HG02938 (cell line): ENCODE measurements around the gene CD93.

Source experiments
- ATAC-seq: cut with Tn5 transposase; IDR thresholded peaks from one replicate; pipeline ENCODE4 v1.9.1; 2021; ENCODE audit warnings: mild to moderate bottlenecking, moderate library complexity; ENCODE audit not compliant: unreplicated experiment

The CD93 gene

DNA sequence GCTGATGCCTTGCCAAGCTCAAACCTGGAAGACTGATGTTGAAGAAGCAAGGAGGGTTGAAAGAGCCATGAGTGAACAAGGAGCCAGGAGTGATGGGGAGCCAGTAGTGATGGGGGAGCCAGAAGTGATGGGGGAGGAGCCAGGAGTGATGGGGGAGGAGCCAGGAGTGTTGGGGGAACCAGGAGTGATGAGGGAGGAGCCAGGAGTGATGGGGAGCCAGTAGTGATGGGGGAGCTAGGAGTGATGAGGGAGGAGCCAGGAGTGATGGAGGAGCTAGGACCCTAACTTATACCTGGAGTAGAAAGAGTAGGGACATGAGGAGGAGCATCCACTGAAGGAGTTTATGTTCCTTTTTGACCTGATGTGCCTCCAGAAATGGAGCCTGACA, 14.6 kb upstream of the CD93 start:
- ATAC-seq, result no peak

DNA sequence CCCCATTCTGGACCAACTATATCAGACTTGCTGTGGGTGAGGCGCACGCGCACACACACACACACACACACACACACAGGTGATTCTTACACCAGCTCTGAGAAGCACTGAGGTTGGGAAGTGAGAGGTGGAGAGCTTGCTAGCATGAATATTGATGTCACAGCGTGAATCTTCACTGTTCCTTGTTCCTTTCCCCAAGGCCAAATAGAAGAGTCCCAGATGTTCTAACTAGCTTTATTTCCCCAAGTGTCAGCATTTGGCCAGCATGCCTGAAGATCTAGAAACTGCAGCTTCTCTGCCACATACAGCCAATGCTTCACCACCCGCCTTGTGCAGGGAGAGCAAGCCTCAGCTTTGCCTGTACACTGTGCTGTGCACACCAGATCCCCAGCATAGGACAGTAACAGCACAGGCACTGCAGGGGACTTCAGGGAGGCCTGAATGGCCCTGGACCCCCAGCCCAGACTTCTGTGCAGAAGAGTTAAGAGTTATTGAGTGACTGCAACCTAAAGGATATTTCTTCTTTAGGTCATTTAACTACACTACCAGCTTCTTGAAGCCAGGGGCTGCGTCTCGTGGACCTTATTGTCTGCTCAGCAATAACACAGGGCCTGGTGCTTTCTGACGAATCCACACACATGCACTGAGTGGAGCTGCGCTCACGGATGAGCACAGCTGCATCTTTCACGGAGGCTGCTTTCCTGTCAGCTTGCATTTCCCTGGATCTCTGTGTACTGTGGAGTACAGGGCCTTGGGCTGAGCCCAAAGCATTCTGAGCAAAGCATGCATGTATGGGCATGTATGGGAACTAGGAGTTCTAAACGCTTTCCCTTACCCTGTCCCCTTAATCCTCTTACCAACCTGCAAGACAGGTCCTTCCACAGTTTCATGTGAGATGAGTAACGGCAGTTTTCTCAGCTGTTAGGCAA, 13.9 kb upstream of the CD93 start:
- ATAC-seq, result no peak

DNA sequence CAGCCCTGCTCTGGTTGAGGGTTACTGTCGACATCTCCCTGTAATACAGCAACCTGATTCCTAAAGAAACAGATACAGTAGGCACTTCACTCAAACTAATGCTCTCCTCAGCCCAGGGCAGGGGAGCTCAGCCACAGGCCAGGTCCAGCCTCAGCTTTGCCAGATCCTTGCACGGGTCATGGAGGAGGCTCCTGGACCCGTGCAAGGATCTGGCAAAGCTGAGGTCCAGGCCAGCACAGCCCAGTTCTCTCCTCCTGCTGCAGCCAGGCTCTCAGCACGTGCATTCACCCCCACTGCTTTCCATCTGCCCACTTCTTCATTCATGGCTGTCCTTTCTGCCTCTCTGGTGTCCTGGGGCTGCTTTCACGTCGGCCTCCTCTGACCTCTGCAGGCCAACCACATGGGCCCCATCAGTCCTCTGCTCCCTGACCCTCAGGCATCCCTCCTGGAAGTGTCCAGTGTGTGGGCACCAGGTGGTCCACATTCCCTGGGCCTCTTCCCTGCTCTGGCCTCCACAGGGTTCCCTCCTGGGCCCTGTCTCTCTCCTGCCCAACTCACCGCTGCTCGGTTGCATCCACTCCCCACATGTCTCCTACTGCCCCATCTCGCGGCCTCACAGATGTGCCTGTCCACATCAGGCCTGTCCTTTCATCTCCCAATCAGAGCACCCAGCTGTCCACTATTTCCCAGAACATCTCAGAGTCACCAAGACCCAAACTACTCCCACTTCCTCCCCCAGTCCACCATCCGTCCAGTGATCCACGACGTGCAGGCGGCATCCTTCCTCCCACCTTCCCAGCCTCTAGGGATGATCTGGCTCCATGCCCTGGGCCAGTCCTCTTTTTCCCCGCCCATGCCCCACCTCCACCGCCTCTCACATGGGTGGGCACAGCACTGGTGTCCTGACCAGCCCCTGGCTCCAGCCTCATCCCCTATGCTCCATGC, 11.8 kb upstream of the CD93 start:
- ATAC-seq, result no peak

DNA sequence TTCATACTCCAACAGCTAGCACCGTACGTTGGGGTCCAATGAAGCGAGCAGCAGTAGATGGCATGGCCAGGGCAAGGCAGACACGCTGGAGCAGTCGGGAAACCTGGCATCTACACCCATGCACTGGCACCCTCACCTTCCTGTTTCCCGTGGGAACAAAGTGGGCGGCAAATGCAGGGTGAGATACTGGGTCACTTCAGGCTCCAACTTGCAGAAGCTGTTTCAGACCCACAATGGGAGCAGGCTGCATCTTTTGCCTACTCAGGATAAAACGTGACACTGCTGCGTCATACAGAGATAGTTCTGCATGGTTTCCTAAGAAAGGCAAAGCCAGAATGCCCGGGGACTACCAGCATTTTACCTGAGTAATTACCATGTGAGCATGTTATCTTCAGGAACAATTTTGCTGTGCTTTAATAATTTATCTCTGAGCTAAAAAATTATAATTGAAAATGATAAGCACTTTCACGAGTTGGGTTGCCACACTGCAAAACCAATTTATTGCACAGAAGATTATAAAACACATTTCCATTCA, 10.9 kb upstream of the CD93 start:
- ATAC-seq, result no peak

- no peak for ATAC-seq
Observed at GRCh38 chr20:23096097-23096496, 10.0 kb upstream of the CD93 start.

GRCh38 chr20:23095499-23095898, 9.4 kb upstream of the CD93 start:
- ATAC-seq, result no peak

GRCh38 chr20:23094927-23095326, 8.8 kb upstream of the CD93 start:
- ATAC-seq, result no peak

DNA sequence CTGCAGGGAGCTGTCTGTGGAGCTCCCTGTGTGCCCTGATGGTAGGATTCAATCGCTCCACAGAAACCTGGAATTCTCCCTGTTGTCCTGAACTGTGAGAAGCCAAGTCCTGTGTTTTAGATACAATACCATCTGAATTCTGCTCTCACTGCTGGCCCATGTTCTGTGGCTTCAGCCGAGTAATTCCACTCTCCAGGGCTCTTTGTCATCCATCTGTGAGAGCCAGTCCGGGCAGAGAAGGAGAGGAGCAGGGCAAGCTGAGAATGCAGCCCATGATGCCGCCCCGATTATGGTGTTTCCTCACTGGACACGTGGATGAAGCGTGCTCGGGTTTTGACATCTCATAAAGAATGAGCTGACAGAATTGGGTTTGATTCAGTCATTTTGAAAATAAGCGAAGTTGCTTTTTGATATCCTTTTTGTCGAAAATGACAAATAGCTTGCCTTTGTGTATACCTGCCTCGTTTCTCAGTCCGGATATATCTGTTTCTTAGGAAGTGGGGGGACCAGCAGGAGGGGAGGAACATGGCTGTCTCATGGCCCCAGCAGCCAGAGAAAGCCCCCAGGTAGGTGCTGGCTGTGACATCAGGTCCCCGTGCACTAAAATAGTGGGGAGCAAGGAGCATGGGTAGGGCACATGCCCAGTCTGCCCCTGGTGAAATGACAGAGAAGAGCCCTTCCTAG, 8.2 kb upstream of the CD93 start:
- no peak for ATAC-seq

DNA sequence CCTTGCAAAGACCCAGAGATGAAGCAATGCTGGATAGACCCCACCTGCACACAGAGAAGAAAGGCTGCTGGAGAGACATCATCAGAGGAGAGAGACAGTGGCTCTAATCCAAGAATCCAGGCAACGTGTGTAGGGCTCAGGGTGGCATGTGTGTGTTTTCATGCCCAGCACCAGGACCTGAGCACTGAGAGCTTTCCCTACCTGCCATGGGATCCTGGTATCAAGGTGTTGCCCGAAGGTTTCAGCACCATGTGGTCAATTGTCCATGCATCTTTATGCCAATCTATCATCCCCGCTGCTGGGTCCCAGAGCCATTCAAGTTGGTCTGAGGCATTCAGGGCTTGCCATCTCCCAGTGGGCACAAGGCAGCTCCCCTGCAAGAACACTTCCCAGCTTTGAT, 7.5 kb upstream of the CD93 start:
- no peak for ATAC-seq

DNA sequence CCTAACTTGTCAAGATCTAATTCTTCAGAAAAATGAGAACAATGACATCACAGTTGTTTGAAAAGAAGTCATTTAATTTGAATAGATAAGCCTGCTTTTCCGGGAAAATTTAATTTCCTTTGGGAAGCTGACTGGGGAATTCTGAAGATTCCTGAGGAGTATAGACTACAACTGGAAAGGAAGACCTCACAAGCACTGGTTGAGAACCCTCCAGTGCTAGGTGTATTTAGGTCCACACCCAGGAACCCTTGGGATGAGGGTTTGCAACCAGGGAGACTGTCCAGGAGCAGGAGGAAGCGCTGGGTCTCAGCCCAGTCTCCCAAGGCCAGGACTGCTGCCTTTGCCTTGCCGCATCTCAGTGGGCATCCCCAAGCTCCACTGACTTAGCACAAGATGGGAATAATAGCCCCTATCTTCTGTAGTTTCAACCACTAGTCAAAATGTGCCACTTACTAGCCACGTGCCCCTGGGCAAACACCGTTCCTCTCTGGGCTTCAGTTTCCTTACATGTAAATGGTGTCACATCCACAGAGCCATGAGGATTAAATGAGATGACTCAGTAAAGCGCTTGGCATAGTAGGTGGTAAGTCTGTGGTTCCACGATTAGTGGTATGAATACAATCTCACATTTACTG, 6.9 kb upstream of the CD93 start:
- no peak for ATAC-seq

DNA sequence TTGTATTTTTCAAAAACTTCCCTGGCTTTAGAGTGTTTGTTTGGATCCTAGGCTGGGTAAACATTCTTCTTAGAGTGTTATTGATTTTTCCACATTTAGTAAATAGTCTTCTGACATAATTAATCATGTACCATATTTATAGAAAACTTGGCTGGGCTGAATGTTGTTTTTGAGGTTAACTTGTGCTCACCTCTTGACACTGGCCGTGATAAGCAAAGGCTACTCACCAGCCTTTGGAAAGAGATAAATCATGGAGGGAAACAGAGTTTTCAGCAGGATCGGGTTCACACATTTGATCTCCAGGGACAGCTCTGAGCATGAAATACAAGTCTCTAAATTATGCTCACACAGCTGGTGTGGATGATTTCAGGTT, 6.2 kb upstream of the CD93 start:
- no peak for ATAC-seq

DNA sequence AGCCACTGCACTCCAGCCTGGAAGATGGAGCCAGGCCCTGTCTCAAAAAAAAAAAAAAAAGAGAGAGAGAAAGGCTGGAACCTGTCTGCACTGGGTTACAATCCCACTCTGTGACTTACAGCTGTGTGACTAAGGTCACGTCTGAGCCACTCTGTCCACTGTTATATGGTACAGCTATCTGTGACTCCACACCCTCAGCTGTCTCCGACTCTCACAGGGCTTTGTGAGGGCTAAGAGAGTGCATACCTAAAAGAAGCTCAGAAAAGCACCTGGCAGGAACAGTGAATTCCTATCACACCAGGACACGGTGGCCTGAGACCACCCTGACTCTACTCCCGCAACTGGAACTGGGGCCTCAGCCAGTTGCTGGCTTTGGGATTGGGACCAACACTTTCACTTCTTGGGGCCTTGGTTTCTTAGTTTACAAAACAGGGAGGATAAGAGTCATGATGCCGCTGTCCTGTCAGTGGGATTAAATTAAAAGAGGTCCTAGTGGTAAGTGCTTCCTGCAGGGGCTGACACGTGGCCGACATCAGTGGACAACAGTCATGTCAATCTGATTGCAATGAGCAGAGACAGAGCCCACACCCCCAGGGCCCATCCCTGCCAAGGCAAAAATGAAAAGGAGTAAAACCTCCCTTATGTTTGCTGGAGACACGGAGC, 5.7 kb upstream of the CD93 start:
- no peak for ATAC-seq

- ATAC-seq, result no peak
Observed at GRCh38 chr20:23090878-23091277, 4.8 kb upstream of the CD93 start.

GRCh38 chr20:23090147-23090546, 4.0 kb upstream of the CD93 start:
- ATAC-seq, result no peak

- ATAC-seq, result no peak
Observed at GRCh38 chr20:23088866-23089265, 2.7 kb upstream of the CD93 start.

- ATAC-seq, result no peak
Observed at GRCh38 chr20:23087587-23088251, 1.6 kb upstream of the CD93 start.

DNA sequence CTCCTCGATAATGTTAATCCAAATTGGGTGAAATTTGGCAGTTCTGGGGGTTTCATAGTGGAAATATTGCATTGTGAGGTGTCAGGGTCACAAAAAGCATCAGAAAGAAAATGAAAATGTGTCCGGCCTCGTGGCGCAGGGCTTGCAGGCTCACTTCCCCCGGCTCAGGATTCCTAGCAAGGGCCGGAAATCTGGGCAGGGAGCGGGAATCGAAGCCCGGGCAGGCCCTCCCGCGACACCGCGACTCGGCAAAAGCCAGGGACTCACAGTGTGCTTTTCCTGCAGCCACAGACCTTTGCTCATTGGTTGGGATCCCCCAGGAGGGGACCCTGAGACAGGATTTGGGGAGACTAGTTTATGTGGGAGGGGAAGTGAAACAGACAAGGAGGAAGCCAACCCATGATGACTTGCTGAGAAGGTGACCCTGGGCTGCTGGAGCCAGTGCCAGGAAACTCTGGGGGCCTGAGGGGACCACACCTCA, 847 bp upstream of the CD93 start:
- no peak for ATAC-seq

DNA sequence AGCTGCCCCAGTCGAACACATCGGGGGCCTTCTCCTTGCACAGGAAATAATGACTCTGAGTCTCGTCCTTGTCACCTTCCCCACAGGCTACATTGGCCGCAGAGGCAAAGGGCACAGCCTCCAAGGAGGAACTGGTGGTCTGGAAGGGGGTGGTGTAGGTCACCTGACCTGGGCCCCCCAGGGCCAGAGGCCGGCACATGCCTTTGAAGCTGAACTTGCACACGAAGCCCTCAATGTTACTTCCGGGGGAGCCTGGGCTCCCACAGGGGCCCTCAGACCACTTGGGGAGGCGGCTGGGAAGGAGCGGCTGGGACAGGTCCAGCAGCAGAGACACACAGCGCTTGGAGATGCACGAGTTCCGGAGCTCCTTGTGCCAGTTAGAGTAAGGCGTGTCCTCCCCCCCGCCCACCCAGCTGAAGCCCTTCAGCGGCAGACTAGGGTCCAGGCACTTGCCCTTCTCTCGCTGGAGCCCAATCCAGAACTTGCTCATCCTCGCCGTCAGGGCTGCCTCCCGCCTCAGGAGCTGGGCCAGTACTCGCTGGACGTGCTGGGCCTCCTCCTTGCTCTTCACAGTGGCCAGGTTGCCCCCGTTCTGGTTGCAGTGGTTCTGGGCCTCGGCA, 578 bp downstream of the CD93 start:
- no peak for ATAC-seq

- no peak for ATAC-seq
Observed at GRCh38 chr20:23084845-23085365, 1.2 kb downstream of the CD93 start.
